Medulla oblongata (tissue), 1 donor: Measurements from ENCODE around the gene CC2D1A.

ENCODE experiments used
- DNase-seq: peaks from one replicate; pipeline ENCODE4 v3.0.0-alpha.2; 2015; ENCODE audit errors: extremely low spot score

Gene CC2D1A

DNA sequence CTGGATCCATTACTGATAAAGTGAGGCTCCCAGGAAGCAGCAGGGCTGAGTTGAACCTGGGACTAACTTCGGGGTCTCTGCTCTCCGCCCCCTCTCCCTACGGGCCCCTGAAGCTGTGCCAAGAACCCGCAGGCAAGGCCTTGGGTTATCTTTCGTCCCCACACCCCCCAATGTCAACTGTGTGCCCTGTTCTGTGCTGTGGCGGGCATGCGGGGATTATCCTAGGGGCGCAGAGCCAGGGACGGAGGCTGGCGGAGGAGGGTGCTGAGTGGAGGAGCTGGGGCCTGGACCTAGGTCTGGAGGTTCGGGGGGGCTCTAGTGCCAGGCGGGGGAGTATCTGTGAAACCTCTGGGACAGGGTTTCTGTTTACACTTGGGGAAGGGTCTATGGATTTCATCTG lies 73.7 kb downstream of the CC2D1A start:
- DNase-seq = no peak

DNA sequence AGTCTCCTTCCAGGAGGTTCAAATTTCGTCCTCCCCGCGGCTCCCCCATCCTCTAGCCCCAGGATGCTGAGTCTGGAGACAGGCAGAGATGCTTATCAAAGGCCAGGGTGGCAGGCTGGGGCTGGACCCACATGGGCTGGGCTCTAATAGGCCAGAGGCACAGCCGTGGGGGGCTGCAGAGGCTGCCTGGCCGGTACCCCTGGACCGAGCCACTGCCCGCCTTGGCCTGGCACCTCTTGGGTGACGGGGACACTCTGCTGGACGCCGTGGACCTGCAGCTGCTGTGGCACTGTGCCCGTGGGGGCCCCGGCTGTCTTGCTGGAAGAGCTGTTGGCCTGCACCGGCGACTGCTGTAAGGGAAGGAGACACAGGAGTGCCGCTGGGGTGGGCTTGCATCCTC lies 74.3 kb downstream of the CC2D1A start:
- no peak for DNase-seq
